Left ventricle myocardium superior (tissue), 1 donor: ENCODE data around the gene NCBP3. TPM values are rescaled to one million over a fixed set of nuclear protein-coding genes. Genes with fewer than 3 reads are reported as not detected.

Experiments
- ATAC-seq: fragments of 200-7000 bp; cut with Tn5 transposase; one replicate; pipeline ENCODE4 v1.9.1; 2020; ENCODE audit warnings: mild to moderate bottlenecking, moderate library complexity
- DNase-seq: peaks from one replicate; pipeline ENCODE4 v3.0.0-alpha.2; 2020
- intact Hi-C: fragments of 100-400 bp; cut with micrococcal nuclease; formaldehyde crosslinking; loops from one replicate; pipeline ENCODE4 v1.11.0; 2022
- long read RNA-seq: library from polyadenylated mRNA; unstranded; transcript quantifications from one replicate; pipeline ENCODE4 v2.0.0, GENCODE V29; 2021
- total RNA-seq: library from RNA; stranded (reverse); fragmentation: NEBNext Ultra II Directional; extraction: Animal tissue kit (Norgen Biotek cat#: 25700); gene quantifications from one replicate; pipeline ENCODE4 v1.2.1, GENCODE V29; 2021
- donor health status: DM: no; HTN: yes; CAD: no; lungs with severe emphysema.

Gene NCBP3
- 17.8 TPM for total RNA-seq
- long read RNA-seq, full-length matches to known transcripts: 10 of 25 reads
- long read RNA-seq, partial matches to known transcripts: 2 of 25 reads
- long read RNA-seq, other reads (novel, unspliced or antisense): 13 of 25 reads

- ATAC-seq: peak; percentile 99
- DNase-seq: peak; percentile 96
- intact Hi-C loops: no loop called here
Measured at GRCh38 chr17:3845621-3846436, at the start of gene NCBP3. NCBP3 (minus strand) TSS chr17:3846246; CDS start chr17:3846223, 23 bp downstream.

- ATAC-seq: no peak
- intact Hi-C loops: no loop called here
- no peak for DNase-seq
Measured at GRCh38 chr17:3895354-3895753, 49.3 kb upstream of the NCBP3 start.

GRCh38 chr17:3894911-3895343, 48.9 kb upstream of the NCBP3 start:
- ATAC-seq (peak; percentile 8), DNase-seq (no peak)
- intact Hi-C loops: no loop called here

- intact Hi-C loops: no loop called here
- no peak for DNase-seq
- ATAC-seq: no peak
Measured at GRCh38 chr17:3894188-3894587, 48.1 kb upstream of the NCBP3 start.

GRCh38 chr17:3893720-3894116, 47.7 kb upstream of the NCBP3 start:
- DNase-seq (no peak), ATAC-seq (no peak)
- intact Hi-C loops: no loop called here

GRCh38 chr17:3893003-3893719, 47.1 kb upstream of the NCBP3 start, which contains the start of gene CAMKK1:
CAMKK1 (minus strand) TSS chr17:3893053; CDS start chr17:3885687, 7,366 bp downstream.
- peak; percentile 96 for DNase-seq
- intact Hi-C loops: no loop called here
- peak; percentile 86 for ATAC-seq

GRCh38 chr17:3892095-3892998, 46.3 kb upstream of the NCBP3 start:
- intact Hi-C loops: no loop called here
- DNase-seq (peak; percentile 85), ATAC-seq (peak; percentile 37)

GRCh38 chr17:3891626-3892094, 45.6 kb upstream of the NCBP3 start:
- DNase-seq: no peak
- no peak for ATAC-seq
- intact Hi-C loops: no loop called here

- intact Hi-C loops: no loop called here
- no peak for ATAC-seq
- DNase-seq: no peak
Measured at GRCh38 chr17:3890878-3891219, 44.8 kb upstream of the NCBP3 start.

- intact Hi-C loops: no loop called here
- ATAC-seq (peak; percentile 2), DNase-seq (peak; percentile 73)
Measured at GRCh38 chr17:3890082-3890877, 44.2 kb upstream of the NCBP3 start.

- intact Hi-C loops: no loop called here
- ATAC-seq: no peak
- no peak for DNase-seq
Measured at GRCh38 chr17:3889325-3890012, 43.4 kb upstream of the NCBP3 start.

GRCh38 chr17:3888343-3889171, 42.5 kb upstream of the NCBP3 start:
- intact Hi-C loops: no loop called here
- peak; percentile 83 for DNase-seq

GRCh38 chr17:3887804-3888203, 41.8 kb upstream of the NCBP3 start:
- intact Hi-C loops: no loop called here
- DNase-seq (no peak), ATAC-seq (no peak)

More at GRCh38 chr17:3888343-3889171, 42.5 kb upstream of the NCBP3 start:
- peak; percentile 32 for ATAC-seq

GRCh38 chr17:3887394-3887793, 41.3 kb upstream of the NCBP3 start:
- ATAC-seq (no peak), DNase-seq (no peak)
- intact Hi-C loops: no loop called here

- peak; percentile 48 for DNase-seq
- intact Hi-C loops: no loop called here
- ATAC-seq: peak; percentile 15
Measured at GRCh38 chr17:3886776-3887175, 40.7 kb upstream of the NCBP3 start.

- no peak for DNase-seq
- ATAC-seq: no peak
- intact Hi-C loops: no loop called here
Measured at GRCh38 chr17:3885970-3886369, 39.9 kb upstream of the NCBP3 start.

GRCh38 chr17:3885271-3885670, 39.2 kb upstream of the NCBP3 start:
- no peak for DNase-seq
- intact Hi-C loops: no loop called here
- ATAC-seq: no peak
